Measurements from ENCODE around the gene ADAMTSL1.

Gene ADAMTSL1

GRCh38 chr9:18776836-18777820, 303.2 kb downstream of the ADAMTSL1 start:
- no peak for DNase-seq (ENCODE audit: low read depth)

- no peak for DNase-seq (ENCODE audit: low read depth)
Observed at GRCh38 chr9:18778147-18778546, 304.2 kb downstream of the ADAMTSL1 start.

GRCh38 chr9:18778846-18779245, 304.9 kb downstream of the ADAMTSL1 start:
- DNase-seq (ENCODE audit: low read depth) = no peak

- no peak for DNase-seq (ENCODE audit: low read depth)
Observed at GRCh38 chr9:18783909-18784308, 310.0 kb downstream of the ADAMTSL1 start.

- DNase-seq (ENCODE audit: low read depth) = no peak
Observed at GRCh38 chr9:18785604-18786003, 311.7 kb downstream of the ADAMTSL1 start.

- DNase-seq (ENCODE audit: low read depth) = no peak
Observed at GRCh38 chr9:18786196-18786595, 312.2 kb downstream of the ADAMTSL1 start.

GRCh38 chr9:18786911-18787650, 313.1 kb downstream of the ADAMTSL1 start:
- DNase-seq (ENCODE audit: low read depth) = peak; percentile 35

GRCh38 chr9:18788256-18788655, 314.3 kb downstream of the ADAMTSL1 start:
- no peak for DNase-seq (ENCODE audit: low read depth)

GRCh38 chr9:18791074-18791473, 317.1 kb downstream of the ADAMTSL1 start:
- no peak for DNase-seq (ENCODE audit: low read depth)

GRCh38 chr9:18793122-18793521, 319.2 kb downstream of the ADAMTSL1 start:
- no peak for DNase-seq (ENCODE audit: low read depth)

- DNase-seq (ENCODE audit: low read depth) = peak; percentile 78
Observed at GRCh38 chr9:18795947-18796671, 322.2 kb downstream of the ADAMTSL1 start.

- no peak for DNase-seq (ENCODE audit: low read depth)
Observed at GRCh38 chr9:18796696-18797270, 322.8 kb downstream of the ADAMTSL1 start.

- DNase-seq (ENCODE audit: low read depth) = peak; percentile 26
Observed at GRCh38 chr9:18798106-18798505, 324.2 kb downstream of the ADAMTSL1 start.

- DNase-seq (ENCODE audit: low read depth) = no peak
Observed at GRCh38 chr9:18798508-18799290, 324.7 kb downstream of the ADAMTSL1 start.

- no peak for DNase-seq (ENCODE audit: low read depth)
Observed at GRCh38 chr9:18799428-18799827, 325.5 kb downstream of the ADAMTSL1 start.

GRCh38 chr9:18800579-18800978, 326.6 kb downstream of the ADAMTSL1 start:
- DNase-seq (ENCODE audit: low read depth) = no peak

GRCh38 chr9:18805386-18805785, 331.4 kb downstream of the ADAMTSL1 start:
- no peak for DNase-seq (ENCODE audit: low read depth)

GRCh38 chr9:18806232-18807080, 332.5 kb downstream of the ADAMTSL1 start:
- no peak for DNase-seq (ENCODE audit: low read depth)

GRCh38 chr9:18810581-18810980, 336.6 kb downstream of the ADAMTSL1 start:
- no peak for DNase-seq (ENCODE audit: low read depth)

- DNase-seq (ENCODE audit: low read depth) = no peak
Observed at GRCh38 chr9:18811171-18811570, 337.2 kb downstream of the ADAMTSL1 start.
